SU-DHL-6 (cell line): Measurements from ENCODE around the gene CDH23.

Source experiments
- H2AFZ ChIP-seq: fragments of 200-600 bp; sonication (generic); 2 replicates; pipeline ENCODE4 v1.6.1; 2014; ENCODE audit warnings: low read depth, mild to moderate bottlenecking, moderate library complexity, mixed read lengths, antibody characterized with exemption, low read length; ENCODE audit not compliant: severe bottlenecking
- H3F3A ChIP-seq: fragments of 200-600 bp; shearing (Covaris generic); 2 replicates; pipeline ENCODE4 v1.6.0; 2016; ENCODE audit warnings: antibody characterized with exemption, mild to moderate bottlenecking; ENCODE audit not compliant: insufficient read depth
- H3K27ac ChIP-seq: fragments of 200-600 bp; sonication (generic); 2 replicates; pipeline ENCODE4 v1.5.1; 2016; ENCODE audit warnings: low read depth, mild to moderate bottlenecking, low read length, moderate library complexity, mixed read lengths
- H3K27me3 ChIP-seq: fragments of 200-600 bp; sonication (generic), shearing (Covaris generic); 2 replicates; pipeline ENCODE4 v1.6.0; 2014; ENCODE audit warnings: mild to moderate bottlenecking, low read length
- H3K36me3 ChIP-seq: fragments of 200-600 bp; sonication (generic); 2 replicates; pipeline ENCODE4 v1.6.1; 2014; ENCODE audit warnings: mild to moderate bottlenecking, low read length, mixed read lengths
- H3K4me2 ChIP-seq: fragments of 300-600, 200-600 bp; shearing (Covaris generic), sonication (generic); 2 replicates; pipeline ENCODE4 v1.6.0; 2014; ENCODE audit warnings: low read length, low read depth, mild to moderate bottlenecking; ENCODE audit not compliant: poor library complexity, severe bottlenecking
- H3K4me3 ChIP-seq: fragments of 200-600 bp; sonication (generic); 2 replicates; pipeline ENCODE4 v1.5.1; 2014; ENCODE audit warnings: antibody characterized with exemption, low read length, mild to moderate bottlenecking, mixed read lengths; ENCODE audit not compliant: insufficient read depth, poor library complexity, severe bottlenecking
- H3K79me2 ChIP-seq: fragments of 200-600 bp; sonication (generic); 2 replicates; pipeline ENCODE4 v1.6.1; 2014; ENCODE audit warnings: mild to moderate bottlenecking, low read length, moderate library complexity; ENCODE audit not compliant: insufficient read depth
- H3K9ac ChIP-seq: fragments of 200-600 bp; sonication (generic); 2 replicates; pipeline ENCODE4 v1.7.0; 2014; ENCODE audit warnings: mild to moderate bottlenecking, low read length
- H3K9me2 ChIP-seq: fragments of 200-600 bp; sonication (generic); replicated peaks from 2 replicates; pipeline ENCODE4 v1.6.1; 2014; ENCODE audit warnings: low read length; ENCODE audit not compliant: insufficient read depth
- H3K9me3 ChIP-seq: fragments of 200-600 bp; sonication (generic); 2 replicates; pipeline ENCODE4 v1.6.1; 2014; ENCODE audit warnings: low read length, mixed read lengths; ENCODE audit not compliant: insufficient read depth
- H4K20me1 ChIP-seq: fragments of 200-600 bp; sonication (generic); 2 replicates; pipeline ENCODE4 v1.6.1; 2014; ENCODE audit warnings: low read depth, mild to moderate bottlenecking, antibody characterized with exemption, low read length, moderate library complexity, mixed read lengths
- EZH2phosphoT487 ChIP-seq: fragments of 200-600 bp; sonication (generic), shearing (Covaris generic); conservative IDR thresholded peaks from 2 replicates; pipeline ENCODE4 v1.6.1; 2018; ENCODE audit warnings: mild to moderate bottlenecking, antibody characterized with exemption, low read length, moderate library complexity, mixed read lengths
- TF ChIP-seq, protein P1 (sequence below): fragments of 200-600 bp; sonication (generic); IDR thresholded peaks from one replicate; pipeline ENCODE4 v1.5.1; 2017; ENCODE audit warnings: antibody characterized with exemption, mild to moderate bottlenecking, low read length, moderate library complexity; ENCODE audit not compliant: insufficient read depth, poor library complexity, severe bottlenecking

CDH23 gene

DNA sequence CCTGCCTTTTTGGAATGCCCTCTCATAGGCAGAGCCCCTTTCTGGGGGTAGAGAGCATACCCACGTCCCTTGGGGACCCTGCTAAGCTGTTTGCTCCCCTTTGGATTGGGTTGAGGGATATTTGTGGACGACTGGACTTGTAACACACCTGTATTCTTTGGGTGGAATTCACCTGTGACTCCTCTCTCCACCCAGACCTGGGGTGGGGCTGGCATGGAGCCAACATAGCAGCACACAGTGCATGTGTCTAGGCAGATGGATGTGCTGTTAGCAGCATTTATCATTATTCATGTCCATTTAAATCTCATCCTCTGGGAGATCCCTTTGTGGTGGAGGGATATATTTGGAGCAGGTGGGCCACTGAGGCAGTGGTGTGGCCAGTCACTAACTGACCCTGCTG lies 51.0 kb downstream of the CDH23 start:
- Histone ChIP-seq H2AFZ (no peak overlapping the region), H3K4me2 (no peak overlapping the region), H3K27me3 (no peaks in the 10 kb centered on the region), H3K9me3 (no peaks in the 10 kb centered on the region), H3K27ac (no peak overlapping the region), H3K36me3 (no peaks in the 10 kb centered on the region), H3F3A (no peaks in the 10 kb centered on the region), H3K9ac (no peak overlapping the region), H3K79me2 (no peaks in the 10 kb centered on the region), H4K20me1 (no peaks in the 10 kb centered on the region), H3K9me2 (no peaks in the 10 kb centered on the region), H3K4me3 (no peak overlapping the region)
- no peak for TF ChIP-seq EZH2phosphoT487
- TF ChIP-seq, protein P1, sequence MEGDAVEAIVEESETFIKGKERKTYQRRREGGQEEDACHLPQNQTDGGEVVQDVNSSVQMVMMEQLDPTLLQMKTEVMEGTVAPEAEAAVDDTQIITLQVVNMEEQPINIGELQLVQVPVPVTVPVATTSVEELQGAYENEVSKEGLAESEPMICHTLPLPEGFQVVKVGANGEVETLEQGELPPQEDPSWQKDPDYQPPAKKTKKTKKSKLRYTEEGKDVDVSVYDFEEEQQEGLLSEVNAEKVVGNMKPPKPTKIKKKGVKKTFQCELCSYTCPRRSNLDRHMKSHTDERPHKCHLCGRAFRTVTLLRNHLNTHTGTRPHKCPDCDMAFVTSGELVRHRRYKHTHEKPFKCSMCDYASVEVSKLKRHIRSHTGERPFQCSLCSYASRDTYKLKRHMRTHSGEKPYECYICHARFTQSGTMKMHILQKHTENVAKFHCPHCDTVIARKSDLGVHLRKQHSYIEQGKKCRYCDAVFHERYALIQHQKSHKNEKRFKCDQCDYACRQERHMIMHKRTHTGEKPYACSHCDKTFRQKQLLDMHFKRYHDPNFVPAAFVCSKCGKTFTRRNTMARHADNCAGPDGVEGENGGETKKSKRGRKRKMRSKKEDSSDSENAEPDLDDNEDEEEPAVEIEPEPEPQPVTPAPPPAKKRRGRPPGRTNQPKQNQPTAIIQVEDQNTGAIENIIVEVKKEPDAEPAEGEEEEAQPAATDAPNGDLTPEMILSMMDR: no peak

DNA sequence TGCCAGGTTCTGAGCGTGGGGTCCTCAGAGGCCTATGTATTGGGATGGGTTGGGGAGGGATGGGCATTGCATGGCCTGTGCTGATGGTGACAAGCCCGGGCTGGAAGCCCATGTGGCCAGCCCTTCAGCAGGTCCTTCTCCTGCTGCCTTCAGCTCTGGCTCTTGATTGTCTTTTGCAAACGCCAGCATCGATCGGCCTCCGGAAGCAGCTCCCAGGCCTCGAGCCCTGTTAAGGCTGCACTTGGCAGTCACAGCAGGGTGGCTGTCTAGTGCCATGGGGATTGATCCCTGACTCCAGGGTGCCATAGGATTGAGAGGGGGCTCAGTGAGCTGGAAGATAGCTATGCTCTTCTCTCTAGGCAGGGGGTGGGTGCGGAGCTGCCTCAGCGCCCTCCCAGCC lies 51.4 kb downstream of the CDH23 start:
- Histone ChIP-seq H3K4me2 (no peak overlapping the region), H3K36me3 (no peaks in the 10 kb centered on the region), H3K79me2 (no peaks in the 10 kb centered on the region), H3K27me3 (no peaks in the 10 kb centered on the region), H3K27ac (no peak overlapping the region), H3K9ac (no peak overlapping the region), H3K9me3 (no peaks in the 10 kb centered on the region), H2AFZ (no peak overlapping the region), H3K9me2 (no peaks in the 10 kb centered on the region), H3K4me3 (no peak overlapping the region), H3F3A (no peaks in the 10 kb centered on the region), H4K20me1 (no peaks in the 10 kb centered on the region)
- no peak for TF ChIP-seq EZH2phosphoT487
- TF ChIP-seq, protein P1: no peak

DNA sequence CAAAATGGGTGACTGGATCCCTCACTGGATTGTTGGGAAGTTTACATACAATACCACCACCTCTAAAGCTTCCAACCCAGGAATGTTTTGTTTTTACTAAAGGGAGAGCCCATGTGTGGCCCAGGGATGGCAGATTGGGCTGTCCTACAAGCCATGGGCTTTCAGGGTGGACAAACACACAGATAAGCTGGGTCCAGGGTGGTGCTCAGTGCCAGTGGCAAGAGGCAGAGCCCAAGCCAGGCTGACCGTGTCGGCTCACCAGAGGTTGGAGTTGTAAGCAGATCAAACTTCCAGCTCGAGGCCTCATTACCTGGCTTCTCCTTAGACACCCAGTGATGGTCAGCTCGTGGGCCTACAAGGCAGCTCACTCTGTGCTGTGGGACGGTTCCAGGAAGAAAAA lies 52.3 kb downstream of the CDH23 start:
- no peaks in the 10 kb centered on the region for H3K9me3 ChIP-seq
- no peak overlapping the region for H2AFZ ChIP-seq
- H3K4me3 ChIP-seq: no peak overlapping the region
- H3K79me2 ChIP-seq: no peaks in the 10 kb centered on the region
- no peak overlapping the region for H3K4me2 ChIP-seq
- H3K9me2 ChIP-seq: no peaks in the 10 kb centered on the region
- no peaks in the 10 kb centered on the region for H3K36me3 ChIP-seq
- no peaks in the 10 kb centered on the region for H3K27me3 ChIP-seq
- H3F3A ChIP-seq: no peaks in the 10 kb centered on the region
- no peak overlapping the region for H3K9ac ChIP-seq
- TF ChIP-seq EZH2phosphoT487: no peak
- TF ChIP-seq, protein P1: no peak
- H4K20me1 ChIP-seq: no peaks in the 10 kb centered on the region
- no peak overlapping the region for H3K27ac ChIP-seq
